ENCODE measurements around the gene DHRS3. TPM values are rescaled to one million over a fixed set of nuclear protein-coding genes. Genes with fewer than 3 reads are reported as not detected.
A peak's percentile ranks its signal among the peaks of the same experiment; 100 is the strongest.

DHRS3 gene
- total and polyA plus RNA-seq, 2 experiments from 2014 or later, result 12.5 to 15.3 TPM

- DNase-seq (ENCODE audit: low read depth in 1 of 2, low spot score in 1 of 2), result no peak
- Histone ChIP-seq H3K4me3 (no peak overlapping the region), H3K27ac (no peak overlapping the region), H3K4me1 (ENCODE audit: low read depth) (peaks cover 11% of the 10 kb centered on the region), H3K27me3 (no peaks in the 10 kb centered on the region), H3K9me3 (ENCODE audit: low read depth) (no peaks in the 10 kb centered on the region), H3K36me3 (no peaks in the 10 kb centered on the region)
- TF ChIP-seq CTCF (IDR thresholded peaks at IDR 0.05; ENCODE audit: low read depth, low read length), result no peak
Observed at GRCh38 chr1:12554521-12555305, 63.3 kb downstream of the DHRS3 start.

GRCh38 chr1:12553963-12554362 lies 64.0 kb downstream of the DHRS3 start:
- TF ChIP-seq CTCF (IDR thresholded peaks at IDR 0.05; ENCODE audit: low read depth, low read length), result no peak
- H3K27me3 ChIP-seq, result no peaks in the 10 kb centered on the region
- peaks cover 11% of the 10 kb centered on the region for H3K4me1 ChIP-seq (ENCODE audit: low read depth)

GRCh38 chr1:12552951-12553921 lies 64.8 kb downstream of the DHRS3 start:
- Histone ChIP-seq H3K27me3 (no peaks in the 10 kb centered on the region), H3K4me3 (no peak overlapping the region), H3K4me1 (ENCODE audit: low read depth) (peaks cover 11% of the 10 kb centered on the region), H3K36me3 (no peaks in the 10 kb centered on the region), H3K9me3 (ENCODE audit: low read depth) (no peaks in the 10 kb centered on the region), H3K27ac (peak overlapping the region; percentile 59)
- peak in 1 of 2 donors; percentile 77 for DNase-seq (ENCODE audit: low read depth in 1 of 2, low spot score in 1 of 2)
- TF ChIP-seq CTCF (IDR thresholded peaks at IDR 0.05; ENCODE audit: low read depth, low read length), result no peak

More at GRCh38 chr1:12553963-12554362, 64.0 kb downstream of the DHRS3 start:
- Histone ChIP-seq H3K9me3 (ENCODE audit: low read depth) (no peaks in the 10 kb centered on the region), H3K27ac (no peak overlapping the region), H3K4me3 (no peak overlapping the region), H3K36me3 (no peaks in the 10 kb centered on the region)
- DNase-seq (ENCODE audit: low read depth in 1 of 2, low spot score in 1 of 2), result no peak

GRCh38 chr1:12552111-12552888 lies 65.7 kb downstream of the DHRS3 start:
- H3K4me3 ChIP-seq, result no peak overlapping the region
- no peaks in the 10 kb centered on the region for H3K27me3 ChIP-seq
- no peak for DNase-seq (ENCODE audit: low read depth in 1 of 2, low spot score in 1 of 2)
- no peaks in the 10 kb centered on the region for H3K36me3 ChIP-seq
- TF ChIP-seq CTCF (IDR thresholded peaks at IDR 0.05; ENCODE audit: low read depth, low read length), result no peak
- H3K27ac ChIP-seq, result peak overlapping the region; percentile 59
- no peaks in the 10 kb centered on the region for H3K9me3 ChIP-seq (ENCODE audit: low read depth)
- peaks cover 11% of the 10 kb centered on the region for H3K4me1 ChIP-seq (ENCODE audit: low read depth)

GRCh38 chr1:12551584-12551983 lies 66.4 kb downstream of the DHRS3 start:
- H3K4me3 ChIP-seq, result no peak overlapping the region
- H3K9me3 ChIP-seq (ENCODE audit: low read depth), result no peaks in the 10 kb centered on the region
- DNase-seq (ENCODE audit: low read depth in 1 of 2, low spot score in 1 of 2), result no peak
- no peaks in the 10 kb centered on the region for H3K36me3 ChIP-seq
- no peak for TF ChIP-seq CTCF (IDR thresholded peaks at IDR 0.05; ENCODE audit: low read depth, low read length)
- H3K27ac ChIP-seq, result no peak overlapping the region
- no peaks in the 10 kb centered on the region for H3K27me3 ChIP-seq
- H3K4me1 ChIP-seq (ENCODE audit: low read depth), result peaks cover 11% of the 10 kb centered on the region
